ENCODE data around the gene RIPPLY3.

DNA sequence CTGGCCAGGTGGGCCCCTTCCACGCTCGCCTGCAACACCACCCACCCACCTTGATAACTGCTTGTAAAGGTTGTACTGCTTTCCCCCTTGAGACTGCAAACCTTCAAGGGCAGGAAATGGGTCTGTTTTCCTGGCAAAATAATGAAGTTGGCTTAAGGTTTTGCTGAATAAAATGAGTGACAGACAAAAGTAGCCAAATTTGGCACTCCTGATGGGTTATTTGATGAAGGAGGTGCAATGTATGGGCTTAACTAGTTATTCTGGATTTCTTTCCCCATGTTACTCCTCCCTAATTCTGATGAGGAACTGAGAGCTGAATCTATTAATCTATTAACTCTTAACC is 25.5 kb upstream of the RIPPLY3 start:
- TF ChIP-seq, protein P1, sequence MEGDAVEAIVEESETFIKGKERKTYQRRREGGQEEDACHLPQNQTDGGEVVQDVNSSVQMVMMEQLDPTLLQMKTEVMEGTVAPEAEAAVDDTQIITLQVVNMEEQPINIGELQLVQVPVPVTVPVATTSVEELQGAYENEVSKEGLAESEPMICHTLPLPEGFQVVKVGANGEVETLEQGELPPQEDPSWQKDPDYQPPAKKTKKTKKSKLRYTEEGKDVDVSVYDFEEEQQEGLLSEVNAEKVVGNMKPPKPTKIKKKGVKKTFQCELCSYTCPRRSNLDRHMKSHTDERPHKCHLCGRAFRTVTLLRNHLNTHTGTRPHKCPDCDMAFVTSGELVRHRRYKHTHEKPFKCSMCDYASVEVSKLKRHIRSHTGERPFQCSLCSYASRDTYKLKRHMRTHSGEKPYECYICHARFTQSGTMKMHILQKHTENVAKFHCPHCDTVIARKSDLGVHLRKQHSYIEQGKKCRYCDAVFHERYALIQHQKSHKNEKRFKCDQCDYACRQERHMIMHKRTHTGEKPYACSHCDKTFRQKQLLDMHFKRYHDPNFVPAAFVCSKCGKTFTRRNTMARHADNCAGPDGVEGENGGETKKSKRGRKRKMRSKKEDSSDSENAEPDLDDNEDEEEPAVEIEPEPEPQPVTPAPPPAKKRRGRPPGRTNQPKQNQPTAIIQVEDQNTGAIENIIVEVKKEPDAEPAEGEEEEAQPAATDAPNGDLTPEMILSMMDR (conservative IDR thresholded peaks at IDR 0.05 in 1 of 2, IDR thresholded peaks at IDR 0.05 in 1 of 2; ENCODE audit: low read depth in 1 of 2, low read length in 2 of 2) = no peak
- no peak for TF ChIP-seq EZH2 (IDR thresholded peaks at IDR 0.05; ENCODE audit: low read length, missing control alignments)
